Measurements from ENCODE around the gene PODXL2. TPM values are rescaled to one million over a fixed set of nuclear protein-coding genes. Genes with fewer than 3 reads are reported as not detected.
"Not testable (repeated sequence)": the region's sequence is repeated elsewhere in the genome, so short reads cannot be mapped to it uniquely, and the experiment has no call there.

PODXL2 gene
- total RNA-seq, 1 donor from 2014 or later, result 6.7 TPM

- no peak for DNase-seq (ENCODE audit: low read depth)
Measured at GRCh38 chr3:127630811-127631714, 2.1 kb downstream of the PODXL2 start.

- no peak for DNase-seq (ENCODE audit: low read depth)
Measured at GRCh38 chr3:127632035-127632820, 3.2 kb downstream of the PODXL2 start.

DNA sequence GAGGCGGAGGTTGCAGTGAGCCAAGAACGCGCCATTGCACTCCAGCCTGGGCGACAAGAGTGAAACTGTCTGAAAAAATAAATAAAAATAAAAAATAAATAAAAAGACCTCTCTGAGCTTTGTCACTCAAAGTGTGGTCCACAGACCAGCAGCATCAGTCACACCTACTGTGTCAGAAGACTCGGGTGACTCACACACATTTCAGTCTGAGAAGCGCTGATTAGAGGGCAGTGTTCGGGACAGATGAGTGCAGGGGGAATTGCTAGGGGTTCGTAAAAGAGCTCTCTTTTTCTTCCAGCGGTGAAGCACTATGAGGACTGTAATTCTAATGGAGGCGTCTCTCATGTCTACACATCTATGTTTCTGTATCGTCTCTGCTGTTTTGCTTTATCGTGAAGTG is 5.7 kb downstream of the PODXL2 start:
- DNase-seq (ENCODE audit: low read depth), result no peak

GRCh38 chr3:127637546-127637945 is 8.6 kb downstream of the PODXL2 start:
- no peak for DNase-seq (ENCODE audit: low read depth)

DNA sequence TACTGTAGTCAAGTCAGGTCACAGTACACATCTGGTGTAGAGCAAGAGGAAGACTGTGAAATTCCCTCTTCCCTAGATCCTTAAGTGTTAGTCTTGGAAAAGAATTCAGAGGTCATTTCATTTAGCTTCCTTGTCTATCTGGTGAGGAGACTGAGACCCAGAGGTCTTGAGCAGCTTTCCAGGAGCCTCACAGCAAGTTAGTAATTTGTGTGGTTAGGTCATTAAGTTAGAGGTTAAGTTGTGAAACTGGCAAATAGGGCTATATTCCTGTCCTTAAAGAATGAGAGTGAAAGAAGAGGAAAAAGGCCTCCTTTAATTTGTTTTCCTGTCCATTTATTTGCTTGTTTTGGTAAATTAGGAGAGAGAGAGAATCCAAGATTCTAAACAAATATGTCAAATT is 9.0 kb downstream of the PODXL2 start:
- DNase-seq (ENCODE audit: low read depth), result peak; percentile 69

DNA sequence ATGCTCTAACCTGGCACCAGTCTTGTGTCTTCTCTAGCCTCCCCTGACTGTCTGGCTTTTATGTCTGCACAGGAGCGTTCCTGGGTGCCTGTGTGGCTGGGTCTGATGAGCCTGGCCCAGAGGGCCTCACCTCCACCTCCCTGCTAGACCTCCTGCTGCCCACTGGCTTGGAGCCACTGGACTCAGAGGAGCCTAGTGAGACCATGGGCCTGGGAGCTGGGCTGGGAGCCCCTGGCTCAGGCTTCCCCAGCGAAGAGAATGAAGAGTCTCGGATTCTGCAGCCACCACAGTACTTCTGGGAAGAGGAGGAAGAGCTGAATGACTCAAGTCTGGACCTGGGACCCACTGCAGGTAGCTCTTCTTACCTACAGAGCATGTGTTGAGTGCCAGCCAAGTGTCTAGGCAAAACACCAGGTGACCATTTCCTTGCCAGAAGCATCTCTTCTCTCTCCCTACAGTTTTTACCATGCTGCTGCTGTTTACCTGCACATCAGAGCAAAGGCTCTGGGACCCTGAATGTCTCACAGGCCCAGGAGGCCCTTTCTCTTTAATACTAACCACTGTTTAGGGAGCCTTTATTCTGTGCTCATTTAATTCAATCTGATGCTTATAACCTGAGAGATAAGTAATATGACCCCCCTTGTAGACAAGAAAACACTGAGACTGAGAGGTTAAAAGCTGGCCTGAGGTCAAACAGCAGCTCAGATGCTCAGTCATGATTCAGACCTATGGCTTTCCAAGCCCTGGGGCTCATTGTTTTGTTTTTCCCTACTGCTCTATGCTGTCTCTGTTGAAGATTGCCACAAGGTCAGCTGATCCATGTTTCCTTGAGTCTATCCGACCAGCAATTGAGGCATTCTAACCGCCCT is 10.4 kb downstream of the PODXL2 start:
- DNase-seq (ENCODE audit: low read depth), result peak; percentile 83

DNA sequence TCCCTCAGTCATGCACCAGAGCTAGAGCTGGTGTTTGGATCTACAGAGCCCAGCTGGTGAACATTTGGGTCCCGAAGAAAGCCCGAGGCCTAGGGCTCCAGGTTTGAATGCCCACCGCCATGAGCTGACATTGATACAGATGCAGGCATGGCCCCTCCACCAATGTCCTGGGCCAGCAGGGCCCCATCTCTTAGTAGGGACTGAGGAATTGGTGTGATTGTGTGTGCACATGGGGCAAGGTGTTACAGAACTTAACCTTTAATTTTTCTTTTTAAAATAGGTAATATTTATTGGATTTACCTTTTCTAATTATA is 11.0 kb downstream of the PODXL2 start:
- DNase-seq (ENCODE audit: low read depth), result no peak

GRCh38 chr3:127644641-127645370 is 15.8 kb downstream of the PODXL2 start:
- no peak for DNase-seq (ENCODE audit: low read depth)

DNA sequence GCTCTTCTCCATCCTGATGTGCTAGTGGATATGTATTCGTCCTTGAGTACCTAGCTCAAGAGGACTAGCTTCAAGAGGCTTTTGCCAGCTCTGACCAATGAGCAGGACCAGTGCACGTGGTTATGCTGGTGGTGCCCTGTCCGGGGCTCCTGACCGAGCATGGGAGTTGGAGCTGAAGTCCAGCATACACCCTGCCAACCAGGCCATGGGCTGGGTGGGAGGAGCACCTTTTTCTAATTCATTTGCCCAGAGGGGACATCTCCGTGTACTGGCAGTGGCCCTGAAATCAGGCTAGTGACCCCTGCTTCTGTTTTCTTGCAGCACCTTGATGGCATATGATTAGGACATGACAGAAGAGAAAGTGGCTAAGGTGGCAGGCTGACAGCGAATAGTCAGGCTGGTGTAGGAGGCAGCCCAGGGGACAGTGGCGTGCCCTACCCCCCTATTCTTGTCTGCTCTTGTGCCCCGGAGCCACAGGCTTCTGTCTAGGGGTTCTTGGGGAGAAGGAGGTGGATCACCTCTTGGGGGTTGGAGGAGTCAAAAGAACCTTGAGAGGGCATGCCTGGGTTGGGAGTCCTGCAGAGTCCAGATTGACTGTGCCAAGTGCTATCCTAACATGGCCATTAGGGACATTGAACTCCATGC is 16.5 kb downstream of the PODXL2 start:
- no peak for DNase-seq (ENCODE audit: low read depth)

GRCh38 chr3:127646501-127647046 is 17.6 kb downstream of the PODXL2 start:
- no peak for DNase-seq (ENCODE audit: low read depth)

DNA sequence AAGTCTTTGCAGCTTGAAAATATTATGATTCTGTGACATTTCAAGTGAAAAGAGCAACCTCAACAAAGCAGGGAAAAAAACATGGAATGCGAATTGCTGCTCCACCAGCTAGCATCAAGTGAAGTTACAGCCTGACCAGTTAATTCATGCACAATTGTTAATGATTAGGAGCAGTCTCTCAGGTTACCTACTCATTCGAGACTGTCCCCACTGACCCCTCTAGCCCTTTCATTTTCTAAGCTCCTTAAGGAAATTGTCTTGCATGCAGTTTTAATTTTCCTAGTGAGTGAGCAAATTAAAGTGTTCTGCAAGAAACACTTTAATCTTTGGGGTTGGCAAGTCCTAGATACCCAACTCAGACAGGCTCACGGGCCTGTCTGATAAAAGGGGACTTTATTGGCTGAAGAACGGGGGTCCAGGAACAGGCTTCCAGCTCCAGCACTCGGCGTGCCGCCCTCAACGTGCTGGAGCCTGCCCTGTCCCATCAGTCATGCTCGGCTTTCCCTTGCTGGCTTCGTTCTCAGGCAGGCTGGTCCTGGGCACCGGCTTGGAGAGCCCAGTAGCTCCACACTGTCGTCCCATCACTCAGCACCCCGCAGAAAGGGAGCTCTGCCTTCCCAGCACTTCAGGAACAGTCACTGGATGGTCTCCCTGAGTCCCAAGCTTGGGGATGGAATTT is 18.3 kb downstream of the PODXL2 start:
- peak; percentile 83 for DNase-seq (ENCODE audit: low read depth)

GRCh38 chr3:127647845-127648204 is 18.8 kb downstream of the PODXL2 start:
- DNase-seq (ENCODE audit: low read depth), result no peak

GRCh38 chr3:127650236-127650635 is 21.3 kb downstream of the PODXL2 start:
- DNase-seq (ENCODE audit: low read depth), result no peak

GRCh38 chr3:127651516-127652172 is 22.7 kb downstream of the PODXL2 start:
- no peak for DNase-seq (ENCODE audit: low read depth)

DNA sequence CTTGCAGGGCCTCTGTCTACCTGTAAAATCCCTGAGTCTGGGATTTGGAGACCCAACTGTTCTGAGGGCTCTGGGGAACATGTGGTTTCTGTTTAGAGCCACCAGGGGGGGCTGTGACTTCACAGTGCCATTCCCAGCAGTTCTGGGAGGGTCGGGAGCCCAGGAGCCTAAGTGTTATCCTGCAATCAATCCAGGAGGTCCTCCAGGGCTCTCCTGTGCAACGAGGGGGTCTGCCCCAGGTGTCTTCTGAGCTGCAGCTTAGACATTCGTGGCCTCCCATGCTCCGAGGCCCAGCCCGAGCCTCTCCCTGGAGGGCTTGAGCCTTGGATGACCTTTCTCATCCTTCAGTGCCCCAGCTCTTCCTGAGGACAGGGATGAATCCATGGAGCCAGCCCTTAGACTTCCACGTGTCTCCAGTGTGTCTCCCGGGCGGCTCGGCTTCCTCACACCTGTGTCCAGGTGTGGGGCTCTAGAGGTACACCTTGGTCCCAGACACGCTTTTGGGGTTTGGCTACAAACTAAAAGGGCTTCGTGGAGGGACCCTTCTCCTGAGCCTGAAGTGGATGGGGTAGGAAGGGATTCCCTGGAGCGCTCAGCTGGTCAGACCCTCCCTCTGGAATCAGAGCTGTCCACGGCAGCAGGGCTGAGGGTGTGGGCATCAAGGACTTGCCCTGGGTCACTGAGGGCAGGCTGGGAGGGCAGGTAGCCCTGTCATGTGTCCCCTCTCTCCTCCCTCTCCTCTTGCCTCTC is 23.4 kb downstream of the PODXL2 start:
- peak; percentile 32 for DNase-seq (ENCODE audit: low read depth)

GRCh38 chr3:127654374-127654773 is 25.4 kb downstream of the PODXL2 start:
- DNase-seq (ENCODE audit: low read depth), result no peak

DNA sequence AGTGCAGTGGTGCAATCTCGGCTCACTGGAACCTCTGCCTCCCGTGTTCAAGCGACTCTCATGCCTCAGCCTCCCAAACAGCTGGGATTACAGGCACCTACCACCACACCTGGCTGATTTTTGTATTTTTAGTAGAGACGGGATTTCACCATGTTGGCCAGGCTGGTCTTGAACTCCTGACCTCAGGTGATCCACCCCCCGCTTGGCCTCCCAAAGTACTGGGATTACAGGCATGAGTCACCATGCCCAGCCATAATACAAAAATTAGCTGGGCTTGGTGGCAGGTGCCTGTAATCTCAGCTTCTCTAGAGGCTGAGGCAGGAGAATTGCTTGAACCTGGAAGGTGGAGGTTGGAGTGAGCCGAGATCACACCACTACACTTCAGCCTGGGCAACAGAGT is 26.0 kb downstream of the PODXL2 start:
- DNase-seq (ENCODE audit: low read depth), result not testable (repeated sequence)

DNA sequence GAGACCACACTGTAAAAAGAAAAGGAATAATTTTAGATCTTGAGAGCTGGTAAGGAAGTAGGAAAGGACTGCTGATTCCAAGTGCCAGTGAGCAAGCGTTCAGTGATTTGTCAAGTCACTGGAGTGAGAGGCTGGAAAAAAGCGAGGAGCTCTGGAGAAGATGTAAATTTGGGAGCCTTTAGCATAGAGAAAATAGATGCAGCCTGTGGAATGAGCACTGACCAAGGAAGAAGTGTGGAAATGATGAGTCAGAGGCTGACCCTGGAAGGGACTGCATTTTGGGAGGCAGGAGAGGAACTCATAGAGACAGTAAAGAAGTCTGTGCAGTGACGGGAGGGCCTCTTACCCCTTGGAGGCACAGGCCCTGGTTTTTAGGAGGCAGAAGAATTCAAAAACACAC is 26.7 kb downstream of the PODXL2 start:
- no peak for DNase-seq (ENCODE audit: low read depth)

GRCh38 chr3:127656906-127657305 is 27.9 kb downstream of the PODXL2 start:
- no peak for DNase-seq (ENCODE audit: low read depth)

Measured in renal cortical epithelial cell (primary cell).